OCI-LY1 (cell line): ENCODE results near the gene SLC22A15.

Experiments used
- CTCF ChIP-seq: fragments of 200-600 bp; sonication (generic), shearing (Covaris generic); IDR thresholded peaks from 2 replicates; pipeline ENCODE4 v1.5.1; 2017; ENCODE audit warnings: mild to moderate bottlenecking, antibody characterized with exemption, low read length, moderate library complexity, mixed read lengths
- EZH2 ChIP-seq: fragments of 200-600 bp; sonication (generic), shearing (Covaris generic); IDR thresholded peaks from 2 replicates; pipeline ENCODE4 v1.8.0; 2017; ENCODE audit warnings: borderline replicate concordance, mixed run types, mild to moderate bottlenecking, antibody characterized with exemption, low read length, moderate library complexity, mixed read lengths

GRCh38 chr1:116106646-116107045 lies 130.3 kb downstream of the SLC22A15 start:
- TF ChIP-seq CTCF (no peak), EZH2 (no peak)
